Osteoblast (primary cell): ENCODE data around the gene TMEM164. TPM values are rescaled to one million over a fixed set of nuclear protein-coding genes. Genes with fewer than 3 reads are reported as not detected.
"Not testable (repeated sequence)": the region's sequence is repeated elsewhere in the genome, so short reads cannot be mapped to it uniquely, and the experiment has no call there.

Experiments
- DNase-seq: peaks from one replicate; pipeline ENCODE4 v3.0.0; 2011; ENCODE audit warnings: low spot score, mixed read lengths; ENCODE audit not compliant: insufficient read length; ENCODE audit errors: missing footprints
- H2AFZ ChIP-seq: 2 replicates; pipeline ENCODE4 v1.6.0; 2011; ENCODE audit warnings: mild to moderate bottlenecking, low read length
- H3K27ac ChIP-seq: 2 replicates; pipeline ENCODE4 v1.5.1; 2011; ENCODE audit warnings: mild to moderate bottlenecking, low read depth, low read length, moderate library complexity
- H3K27me3 ChIP-seq: 2 replicates; pipeline ENCODE4 v1.6.0; 2012; ENCODE audit warnings: mild to moderate bottlenecking, control low read depth, inconsistent platforms, low read length, moderate library complexity; ENCODE audit not compliant: insufficient read depth
- H3K36me3 ChIP-seq: 2 replicates; pipeline ENCODE4 v1.5.1; 2011; ENCODE audit warnings: mild to moderate bottlenecking, low read length, control low read depth, moderate library complexity; ENCODE audit not compliant: insufficient read depth
- H3K4me1 ChIP-seq: 2 replicates; pipeline ENCODE4 v1.5.1; 2011; ENCODE audit warnings: mild to moderate bottlenecking, low read length, control low read depth, moderate library complexity; ENCODE audit not compliant: insufficient read depth
- H3K4me2 ChIP-seq: 2 replicates; pipeline ENCODE4 v1.6.0; 2011; ENCODE audit warnings: mild to moderate bottlenecking, low read length; ENCODE audit not compliant: insufficient read depth
- H3K4me3 ChIP-seq: fragments of 200-600 bp; sonication (generic); 3 replicates; pipeline ENCODE4 v1.5.1; 2012; ENCODE audit warnings: mild to moderate bottlenecking, low read length, inconsistent platforms; ENCODE audit not compliant: insufficient read depth
- H3K79me2 ChIP-seq: 2 replicates; pipeline ENCODE4 v1.6.0; 2012; ENCODE audit warnings: mild to moderate bottlenecking, low read length, control low read depth, inconsistent platforms; ENCODE audit not compliant: insufficient read depth
- H3K9me3 ChIP-seq: 2 replicates; pipeline ENCODE4 v1.5.1; 2011; ENCODE audit warnings: low read depth, low read length, control low read depth
- H4K20me1 ChIP-seq: 2 replicates; pipeline ENCODE4 v1.6.0; 2012; ENCODE audit warnings: mild to moderate bottlenecking, low read length, control low read depth; ENCODE audit not compliant: insufficient read depth
- CTCF ChIP-seq: IDR thresholded peaks from 2 replicates; pipeline ENCODE4 v1.5.1; 2011; ENCODE audit warnings: mild to moderate bottlenecking, low read depth, low read length, moderate library complexity; ENCODE audit errors: extremely low read depth
- total RNA-seq: library from RNA; depleted of rRNA; stranded (reverse); fragments of >200 nt; gene quantifications from 2 replicates; pipeline ENCODE4 v1.2.3, GENCODE V29; 2012

TMEM164 gene
- total RNA-seq, 1 donor = 7.6 TPM

GRCh38 chrX:109974906-109975655 lies 27.8 kb upstream of the TMEM164 start:
- H3K4me1 ChIP-seq = peaks cover 4% of the 10 kb centered on the region
- no peak overlapping the region for H3K4me3 ChIP-seq
- DNase-seq = peak; percentile 11
- H3K27me3 ChIP-seq = peaks cover 20% of the 10 kb centered on the region
- no peaks in the 10 kb centered on the region for H3K79me2 ChIP-seq
- TF ChIP-seq CTCF = no peak
- no peaks in the 10 kb centered on the region for H4K20me1 ChIP-seq
- H3K36me3 ChIP-seq = no peaks in the 10 kb centered on the region
- H3K27ac ChIP-seq = no peak overlapping the region
- no peak overlapping the region for H3K4me2 ChIP-seq
- no peak overlapping the region for H2AFZ ChIP-seq
- H3K9me3 ChIP-seq = no peaks in the 10 kb centered on the region

- not testable (repeated sequence) for H3K4me1 ChIP-seq, H4K20me1 ChIP-seq, DNase-seq, H3K4me2 ChIP-seq, H2AFZ ChIP-seq, H3K36me3 ChIP-seq, H3K4me3 ChIP-seq, H3K79me2 ChIP-seq, H3K27ac ChIP-seq, H3K9me3 ChIP-seq
- peaks cover 20% of the 10 kb centered on the region for H3K27me3 ChIP-seq
Measured at GRCh38 chrX:109985210-109985609, 17.7 kb upstream of the TMEM164 start.

GRCh38 chrX:109987884-109988283 lies 15.0 kb upstream of the TMEM164 start:
- Histone ChIP-seq H3K36me3 (no peaks in the 10 kb centered on the region), H3K4me2 (no peak overlapping the region), H2AFZ (no peak overlapping the region), H3K9me3 (no peaks in the 10 kb centered on the region), H3K4me1 (no peaks in the 10 kb centered on the region), H3K27me3 (peaks cover 24% of the 10 kb centered on the region), H3K4me3 (no peak overlapping the region), H3K27ac (no peak overlapping the region), H4K20me1 (no peaks in the 10 kb centered on the region), H3K79me2 (no peaks in the 10 kb centered on the region)
- DNase-seq = no peak
- TF ChIP-seq CTCF = no peak

GRCh38 chrX:109990582-109991276 lies 12.2 kb upstream of the TMEM164 start:
- Histone ChIP-seq H4K20me1 (no peaks in the 10 kb centered on the region), H3K79me2 (no peaks in the 10 kb centered on the region), H2AFZ (no peak overlapping the region), H3K9me3 (no peaks in the 10 kb centered on the region), H3K36me3 (no peaks in the 10 kb centered on the region), H3K4me1 (no peaks in the 10 kb centered on the region), H3K27me3 (peaks cover 27% of the 10 kb centered on the region), H3K4me3 (no peak overlapping the region), H3K4me2 (no peak overlapping the region), H3K27ac (no peak overlapping the region)
- DNase-seq = no peak
- no peak for TF ChIP-seq CTCF
